ENCODE data around the gene BLOC1S1.

DNA sequence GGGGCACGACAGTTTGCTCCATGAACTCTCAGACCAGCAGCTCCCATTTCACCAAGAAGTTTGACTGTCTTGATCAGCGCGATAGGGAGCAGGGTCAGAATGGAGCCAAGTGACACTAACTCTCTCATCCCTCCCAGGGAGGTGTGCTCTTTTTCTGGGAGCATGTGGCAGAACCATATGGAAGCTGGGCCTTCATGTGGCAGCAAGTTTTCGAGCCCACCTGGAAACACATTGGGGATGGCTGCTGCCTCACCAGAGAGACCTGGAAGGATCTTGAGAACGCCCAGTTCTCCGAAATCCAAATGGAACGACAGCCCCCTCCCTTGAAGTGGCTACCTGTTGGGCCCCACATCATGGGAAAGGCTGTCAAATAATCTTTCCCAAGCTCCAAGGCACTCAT, 32.2 kb upstream of the BLOC1S1 start:
- TF ChIP-seq POLR2A (IDR thresholded peaks at IDR 0.05; ENCODE audit: low read length), result no peak
- no peak for TF ChIP-seq GATA1 (IDR thresholded peaks at IDR 0.05; ENCODE audit: low read depth, low read length)
